Tibial artery (tissue), 4 donors: Measurements from ENCODE around the gene PTGIR.
A peak's percentile ranks its signal among the peaks of the same experiment; 100 is the strongest.

Experiments used
- DNase-seq, 2 donors: peaks; one replicate each; pipeline ENCODE4 v3.0.0-alpha.2; 2019
- H3K27ac ChIP-seq, 2 donors: fragments of 200-600 bp; sonication (generic) in 1 of 2; 1 replicate in 1 of 2; 2 replicates in 1 of 2; pipeline ENCODE4 v1.5.1; 2018 to 2019; ENCODE audit warnings: mild to moderate bottlenecking in 1 of 2
- H3K27me3 ChIP-seq, 2 donors: fragments of 200-600 bp; sonication (generic) in 1 of 2; one replicate each; pipeline versions ENCODE4 v1.5.1 to v1.6.0; 2016 to 2019
- H3K36me3 ChIP-seq, 3 donors: fragments of 200-600 bp; sonication (generic) in 2 of 3; one replicate each; pipeline ENCODE4 v1.5.1; 2016 to 2019; ENCODE audit warnings: mild to moderate bottlenecking in 2 of 3
- H3K4me1 ChIP-seq, 4 donors: fragments of 200-600 bp; sonication (generic) in 2 of 4; 1 replicate in 3 of 4; 2 replicates in 1 of 4; pipeline ENCODE4 v1.5.1; 2016 to 2019
- H3K4me3 ChIP-seq, 2 donors: fragments of 200-600 bp; sonication (generic) in 1 of 2; 1 replicate in 1 of 2; 2 replicates in 1 of 2; pipeline ENCODE4 v1.5.1; 2018 to 2019; ENCODE audit warnings: mild to moderate bottlenecking in 2 of 2
- H3K9me3 ChIP-seq, 3 donors: fragments of 200-600 bp; sonication (generic) in 1 of 3; one replicate each; pipeline ENCODE4 v1.5.1; 2016 to 2019
- CTCF ChIP-seq, 2 experiments: fragments of 200-600 bp in 1 of 2; fragments of 450-650 bp in 1 of 2; IDR thresholded peaks; one replicate each; pipeline ENCODE4 v1.5.1; 2017 to 2019; ENCODE audit warnings: antibody characterized with exemption in 2 of 2, mild to moderate bottlenecking in 1 of 2, moderate library complexity in 1 of 2
- intact Hi-C: fragments of 100-400 bp; cut with DNase I; formaldehyde crosslinking; loops from one replicate; pipeline ENCODE4 v1.15.0; 2023; ENCODE audit warnings: low total_unique reads

PTGIR gene

GRCh38 chr19:46603752-46604231, 21.1 kb downstream of the PTGIR start:
- no peak for TF ChIP-seq CTCF (IDR thresholded peaks at IDR 0.05)
- H3K9me3 ChIP-seq, result peaks cover 0 to under 1% (median 0%) of the 10 kb centered on the region in 3 donors
- H3K4me3 ChIP-seq, result peak overlapping the region; percentile 99 to 100
- H3K4me1 ChIP-seq, result peaks cover 0 to 58% (median 47%) of the 10 kb centered on the region in 4 donors
- intact Hi-C loops, result no loop called here
- peaks cover 23 to 33% (median 23%) of the 10 kb centered on the region in 3 donors for H3K36me3 ChIP-seq
- H3K27ac ChIP-seq, result peak overlapping the region; percentile 99 to 100
- DNase-seq, result no peak
- no peaks in the 10 kb centered on the region for H3K27me3 ChIP-seq

- peak in 1 of 2 donors; percentile 71 for DNase-seq
- intact Hi-C loops, result no loop called here
- TF ChIP-seq CTCF (IDR thresholded peaks at IDR 0.05), result no peak
- Histone ChIP-seq H3K27ac (peak overlapping the region; percentile 99 to 100), H3K27me3 (no peaks in the 10 kb centered on the region), H3K36me3 (peaks cover 18 to 27% (median 18%) of the 10 kb centered on the region in 3 donors), H3K4me3 (peak overlapping the region; percentile 99 to 100), H3K4me1 (peaks cover 0 to 58% (median 47%) of the 10 kb centered on the region in 4 donors), H3K9me3 (peaks cover 0 to 2% (median 0%) of the 10 kb centered on the region in 3 donors)
Observed at GRCh38 chr19:46603195-46603637, 21.7 kb downstream of the PTGIR start.

- Histone ChIP-seq H3K27ac (peak overlapping the region; percentile 99 to 100), H3K4me1 (peaks cover 0 to 57% (median 47%) of the 10 kb centered on the region in 4 donors), H3K27me3 (no peaks in the 10 kb centered on the region), H3K4me3 (peak overlapping the region; percentile 99 to 100), H3K9me3 (peaks cover 0 to 2% (median 0%) of the 10 kb centered on the region in 3 donors), H3K36me3 (peaks cover 11 to 21% (median 12%) of the 10 kb centered on the region in 3 donors)
- no peak for TF ChIP-seq CTCF (IDR thresholded peaks at IDR 0.05)
- DNase-seq, result peak in 1 of 2 donors; percentile 73
- intact Hi-C loops, result no loop called here
Observed at GRCh38 chr19:46602392-46603194, 22.3 kb downstream of the PTGIR start.

- no peak for DNase-seq
- peaks cover 0 to 50% (median 43%) of the 10 kb centered on the region in 4 donors for H3K4me1 ChIP-seq
Observed at GRCh38 chr19:46601318-46602224, 23.3 kb downstream of the PTGIR start, which contains the start of gene CALM3. CALM3 (plus strand) TSS chr19:46601330; CDS start chr19:46601435, 105 bp downstream.

More at GRCh38 chr19:46601318-46602224, 23.3 kb downstream of the PTGIR start, which contains the start of gene CALM3:
- H3K4me3 ChIP-seq, result peak within 1 kb of the TSS; percentile 99 to 100
- H3K9me3 ChIP-seq, result peaks cover 0 to 2% (median 0%) of the 10 kb centered on the region in 3 donors
- peaks cover 1 to 10% (median 6%) of the 10 kb centered on the region in 3 donors for H3K36me3 ChIP-seq
- intact Hi-C loops, result no loop called here
- no peak for TF ChIP-seq CTCF (IDR thresholded peaks at IDR 0.05)
- peak within 1 kb of the TSS; percentile 99 to 100 for H3K27ac ChIP-seq
- H3K27me3 ChIP-seq, result no peaks in the 10 kb centered on the region
